ENCODE results near the gene PARVA. TPM values are rescaled to one million over a fixed set of nuclear protein-coding genes. Genes with fewer than 3 reads are reported as not detected.

PARVA gene
- total and polyA plus RNA-seq, 2 donors from 2014 or later = 25.1 to 80.3 TPM

- Histone ChIP-seq H3K4me1 (ENCODE audit: control insufficient read depth in 2 of 3, insufficient read depth in 2 of 3, low read depth in 1 of 3, low read length in 3 of 3) (no peaks in the 10 kb centered on the region), H3K36me3 (ENCODE audit: control insufficient read depth in 2 of 3, insufficient read depth in 3 of 3, low read length in 3 of 3) (peaks cover 0 to 7% (median 3%) of the 10 kb centered on the region in 3 donors), H3K27ac (ENCODE audit: low read depth in 2 of 2, low read length in 2 of 2) (no peak overlapping the region), H3K9me3 (ENCODE audit: control insufficient read depth in 2 of 3, insufficient read depth in 1 of 3, low read length in 3 of 3) (no peaks in the 10 kb centered on the region), H3K27me3 (ENCODE audit: control insufficient read depth, insufficient read depth, low read length) (no peaks in the 10 kb centered on the region), H3K9ac (ENCODE audit: low read length in 3 of 3) (no peak overlapping the region), H3K4me3 (ENCODE audit: low read length in 3 of 3) (no peak overlapping the region)
- intact Hi-C loops (cut with DNase I) = no loop called here
- DNase-seq (no peak), FAIRE-seq (no peak)
- TF ChIP-seq CTCF (IDR thresholded peaks at IDR 0.05; ENCODE audit: borderline replicate concordance, extremely low read depth, insufficient read depth) = no peak
Measured at GRCh38 chr11:12524865-12525264, 147.5 kb downstream of the PARVA start.

GRCh38 chr11:12525466-12526055 is 148.2 kb downstream of the PARVA start:
- H3K27ac ChIP-seq (ENCODE audit: low read depth in 2 of 2, low read length in 2 of 2) = no peak overlapping the region
- FAIRE-seq (no peak), DNase-seq (no peak)
- intact Hi-C loops (cut with DNase I) = no loop called here
- no peaks in the 10 kb centered on the region for H3K27me3 ChIP-seq (ENCODE audit: control insufficient read depth, insufficient read depth, low read length)
- H3K36me3 ChIP-seq (ENCODE audit: control insufficient read depth in 2 of 3, insufficient read depth in 3 of 3, low read length in 3 of 3) = peaks cover 0 to 7% (median 3%) of the 10 kb centered on the region in 3 donors
- no peak for TF ChIP-seq CTCF (IDR thresholded peaks at IDR 0.05; ENCODE audit: borderline replicate concordance, extremely low read depth, insufficient read depth)
- no peaks in the 10 kb centered on the region for H3K9me3 ChIP-seq (ENCODE audit: control insufficient read depth in 2 of 3, insufficient read depth in 1 of 3, low read length in 3 of 3)
- H3K4me3 ChIP-seq (ENCODE audit: low read length in 3 of 3) = no peak overlapping the region
- H3K9ac ChIP-seq (ENCODE audit: low read length in 3 of 3) = no peak overlapping the region
- no peaks in the 10 kb centered on the region for H3K4me1 ChIP-seq (ENCODE audit: control insufficient read depth in 2 of 3, insufficient read depth in 2 of 3, low read depth in 1 of 3, low read length in 3 of 3)

GRCh38 chr11:12526789-12527188 is 149.4 kb downstream of the PARVA start:
- Histone ChIP-seq H3K9me3 (ENCODE audit: control insufficient read depth in 2 of 3, insufficient read depth in 1 of 3, low read length in 3 of 3) (no peaks in the 10 kb centered on the region), H3K36me3 (ENCODE audit: control insufficient read depth in 2 of 3, insufficient read depth in 3 of 3, low read length in 3 of 3) (peaks cover 0 to 7% (median 3%) of the 10 kb centered on the region in 3 donors), H3K27ac (ENCODE audit: low read depth in 2 of 2, low read length in 2 of 2) (no peak overlapping the region), H3K9ac (ENCODE audit: low read length in 3 of 3) (no peak overlapping the region), H3K4me1 (ENCODE audit: control insufficient read depth in 2 of 3, insufficient read depth in 2 of 3, low read depth in 1 of 3, low read length in 3 of 3) (no peaks in the 10 kb centered on the region), H3K27me3 (ENCODE audit: control insufficient read depth, insufficient read depth, low read length) (no peaks in the 10 kb centered on the region), H3K4me3 (ENCODE audit: low read length in 3 of 3) (no peak overlapping the region)
- no peak for DNase-seq
- intact Hi-C loops (cut with DNase I) = no loop called here
- TF ChIP-seq CTCF (IDR thresholded peaks at IDR 0.05; ENCODE audit: borderline replicate concordance, extremely low read depth, insufficient read depth) = no peak
- no peak for FAIRE-seq

GRCh38 chr11:12528487-12528886 is 151.1 kb downstream of the PARVA start:
- no peak for DNase-seq
- Histone ChIP-seq H3K36me3 (ENCODE audit: control insufficient read depth in 2 of 3, insufficient read depth in 3 of 3, low read length in 3 of 3) (peaks cover 0 to 7% (median 3%) of the 10 kb centered on the region in 3 donors), H3K4me3 (ENCODE audit: low read length in 3 of 3) (no peak overlapping the region), H3K27ac (ENCODE audit: low read depth in 2 of 2, low read length in 2 of 2) (no peak overlapping the region), H3K27me3 (ENCODE audit: control insufficient read depth, insufficient read depth, low read length) (no peaks in the 10 kb centered on the region), H3K4me1 (ENCODE audit: control insufficient read depth in 2 of 3, insufficient read depth in 2 of 3, low read depth in 1 of 3, low read length in 3 of 3) (no peaks in the 10 kb centered on the region), H3K9me3 (ENCODE audit: control insufficient read depth in 2 of 3, insufficient read depth in 1 of 3, low read length in 3 of 3) (no peaks in the 10 kb centered on the region), H3K9ac (ENCODE audit: low read length in 3 of 3) (no peak overlapping the region)
- intact Hi-C loops (cut with DNase I) = no loop called here
- TF ChIP-seq CTCF (IDR thresholded peaks at IDR 0.05; ENCODE audit: borderline replicate concordance, extremely low read depth, insufficient read depth) = no peak
- no peak for FAIRE-seq

Data from kidney (tissue), 14 donors.